PC-9 (cell line): ENCODE measurements around the gene PTS.

Experiments
- CTCF ChIP-seq: fragments of 200-600 bp; sonication (generic); conservative IDR thresholded peaks from 2 replicates; pipeline ENCODE4 v1.6.1; 2017; ENCODE audit warnings: mixed run types, antibody characterized with exemption, mild to moderate bottlenecking, moderate library complexity
- EZH2 ChIP-seq: fragments of 200-600 bp; sonication (generic); IDR thresholded peaks from 2 replicates; pipeline ENCODE4 v1.8.0; 2017; ENCODE audit warnings: antibody characterized with exemption, low read depth

DNA sequence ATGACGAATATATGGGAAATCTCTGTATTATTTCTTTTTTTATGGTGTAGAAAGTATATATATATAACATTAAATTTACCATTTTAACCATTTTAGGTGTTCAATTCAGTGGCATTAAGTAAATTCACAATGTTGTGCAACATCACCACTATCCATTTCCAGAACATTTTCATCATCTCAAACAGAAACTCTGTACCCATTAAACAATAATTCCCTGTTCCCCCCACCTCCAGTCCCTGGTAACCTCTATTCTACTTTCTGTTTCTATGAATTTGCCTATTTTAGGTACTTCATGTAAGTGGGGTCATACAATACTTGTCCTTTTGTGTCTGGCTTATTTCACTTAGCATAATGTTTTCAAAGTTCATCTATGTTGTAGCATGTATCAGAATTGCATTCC is 15.3 kb upstream of the PTS start:
- no peak for TF ChIP-seq CTCF
- no peak for TF ChIP-seq EZH2
